ENCODE data around the gene WDR55.
"Not testable (repeated sequence)": the region's sequence is repeated elsewhere in the genome, so short reads cannot be mapped to it uniquely, and the experiment has no call there.

The WDR55 gene, protein sequence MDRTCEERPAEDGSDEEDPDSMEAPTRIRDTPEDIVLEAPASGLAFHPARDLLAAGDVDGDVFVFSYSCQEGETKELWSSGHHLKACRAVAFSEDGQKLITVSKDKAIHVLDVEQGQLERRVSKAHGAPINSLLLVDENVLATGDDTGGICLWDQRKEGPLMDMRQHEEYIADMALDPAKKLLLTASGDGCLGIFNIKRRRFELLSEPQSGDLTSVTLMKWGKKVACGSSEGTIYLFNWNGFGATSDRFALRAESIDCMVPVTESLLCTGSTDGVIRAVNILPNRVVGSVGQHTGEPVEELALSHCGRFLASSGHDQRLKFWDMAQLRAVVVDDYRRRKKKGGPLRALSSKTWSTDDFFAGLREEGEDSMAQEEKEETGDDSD

DNA sequence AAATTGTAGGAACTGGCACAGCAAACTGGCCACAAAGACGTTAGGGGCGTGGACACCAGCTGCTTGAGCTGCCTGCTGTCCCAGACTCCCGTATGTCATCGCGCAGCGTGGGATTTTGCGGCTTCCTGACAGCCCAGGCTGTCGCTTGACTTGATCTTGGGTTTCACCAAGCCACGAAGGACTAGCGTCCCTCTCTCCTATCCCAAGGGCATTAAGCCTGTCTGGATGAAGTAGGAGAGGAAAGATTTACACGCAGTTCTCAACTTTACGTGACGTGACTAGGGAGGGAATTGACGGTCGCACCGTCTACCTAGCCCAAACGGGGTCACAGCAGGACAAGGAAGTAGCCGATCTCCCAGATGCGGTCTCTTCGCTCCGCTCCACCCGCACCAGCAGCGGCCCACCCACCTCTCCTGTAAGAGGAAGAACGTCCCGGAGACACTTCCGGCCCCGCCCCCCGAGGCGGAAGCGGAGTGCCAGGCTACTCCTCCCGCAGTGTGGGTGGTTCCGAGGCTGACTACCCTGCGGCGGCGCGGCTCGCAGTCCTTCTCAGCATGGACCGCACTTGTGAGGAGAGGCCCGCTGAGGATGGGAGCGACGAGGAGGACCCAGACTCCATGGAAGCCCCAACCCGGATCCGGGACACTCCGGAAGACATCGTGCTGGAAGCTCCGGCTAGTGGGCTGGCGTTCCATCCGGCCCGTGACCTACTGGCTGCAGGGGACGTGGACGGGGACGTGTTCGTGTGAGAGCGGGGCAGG lies at the start of gene WDR55:
TSS of gene WDR55 (plus strand) at position 546 of the 761 bp plus-strand sequence. CDS start at position 555, 9 bp downstream.
- peak; percentile 80 for DNase-seq

DNA sequence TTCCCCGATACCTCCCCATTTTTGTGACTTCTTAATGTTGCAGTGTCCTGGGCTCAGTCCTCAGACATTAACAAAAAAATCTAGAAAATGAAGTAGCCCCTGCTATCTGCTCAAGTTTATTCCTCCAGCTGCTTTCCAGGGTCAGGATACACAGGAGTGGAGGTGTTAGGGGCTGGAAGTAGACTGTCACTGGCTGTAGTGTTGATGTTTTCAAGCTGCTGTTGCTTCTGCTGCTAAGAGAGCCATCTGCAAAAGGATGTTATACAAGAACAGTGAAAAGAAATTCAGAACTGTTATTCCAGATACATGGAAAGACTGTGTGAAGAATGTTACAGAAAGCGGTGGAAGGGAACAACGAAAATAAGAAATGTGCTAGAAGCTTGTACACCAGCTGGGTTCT lies 42.4 kb upstream of the WDR55 start:
- DNase-seq: no peak

DNA sequence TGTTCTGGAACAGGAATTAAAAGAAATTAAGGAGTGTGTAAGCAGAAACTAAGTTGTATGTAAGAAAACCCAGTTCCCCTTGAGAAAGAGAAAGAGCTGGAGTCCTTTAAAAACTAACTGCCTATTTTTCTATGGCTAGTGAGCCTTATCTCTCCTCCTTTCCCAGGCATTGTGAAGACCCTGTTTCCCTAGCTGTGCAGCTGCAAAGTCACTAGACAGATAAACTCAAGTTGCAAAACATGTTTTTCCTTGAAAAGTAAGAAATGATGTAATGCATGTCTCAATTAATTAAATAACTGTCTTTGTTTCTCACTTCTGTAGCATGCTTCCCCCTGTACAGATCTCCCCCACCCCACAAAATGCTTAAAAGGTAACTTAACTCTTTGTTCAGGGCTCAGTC lies 41.6 kb upstream of the WDR55 start:
- not testable (repeated sequence) for DNase-seq

DNA sequence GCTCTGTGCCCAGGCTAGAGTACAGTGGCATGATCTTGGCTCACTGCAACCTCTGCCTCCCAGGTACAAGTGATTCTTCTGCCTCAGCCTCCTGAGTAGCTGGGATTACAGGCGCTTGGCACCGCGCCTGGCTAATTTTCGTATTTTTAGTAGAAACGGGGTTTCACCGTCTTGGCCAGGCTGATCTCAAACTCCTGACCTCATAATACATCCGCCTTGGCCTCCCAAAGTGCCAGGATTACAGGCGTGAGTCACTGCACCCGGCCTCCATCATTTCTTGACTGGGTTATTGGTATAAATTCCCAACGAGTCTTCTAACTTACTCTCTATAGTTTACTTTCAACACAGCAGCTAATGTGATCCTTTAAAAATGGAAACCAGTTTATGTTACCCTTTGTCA lies 39.8 kb upstream of the WDR55 start:
- not testable (repeated sequence) for DNase-seq

GRCh38 chr5:140627972-140628371 lies 36.7 kb upstream of the WDR55 start:
- no peak for DNase-seq

GRCh38 chr5:140628711-140629110 lies 36.0 kb upstream of the WDR55 start:
- DNase-seq: no peak

DNA sequence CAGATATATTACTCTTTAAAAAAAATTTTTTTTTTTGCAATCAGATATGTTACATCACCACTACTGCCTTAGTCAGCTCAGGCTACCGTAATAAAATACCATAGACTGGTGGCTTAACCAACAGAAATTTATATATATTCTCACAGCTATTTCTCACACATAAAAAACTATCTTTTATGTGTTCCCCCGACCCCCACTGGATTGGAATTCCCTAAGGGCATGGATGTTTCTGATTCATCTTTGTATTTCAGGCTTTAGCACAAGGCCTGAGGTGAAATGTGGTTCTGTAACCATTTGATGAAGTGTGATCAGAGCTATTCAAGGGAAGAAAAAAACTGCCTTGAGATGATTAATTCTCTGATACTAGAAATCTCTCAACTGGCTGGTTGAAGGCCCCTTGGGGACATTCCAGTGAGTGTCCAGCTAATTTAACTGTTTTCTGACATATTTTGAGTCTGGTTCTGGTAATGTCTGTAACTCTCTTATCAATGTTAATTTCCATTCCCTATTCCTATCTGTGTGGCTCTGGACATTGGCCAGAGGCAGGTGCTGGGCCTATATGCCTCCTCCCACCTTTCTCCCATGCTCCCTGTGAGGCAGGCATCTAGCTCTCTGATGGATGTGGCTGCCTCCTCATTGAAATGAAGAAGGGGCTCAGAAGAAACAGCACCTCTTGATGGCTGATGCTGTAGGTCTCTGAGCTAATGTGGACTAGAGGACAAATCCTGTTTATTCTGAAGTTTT lies 34.2 kb upstream of the WDR55 start:
- no peak for DNase-seq

DNA sequence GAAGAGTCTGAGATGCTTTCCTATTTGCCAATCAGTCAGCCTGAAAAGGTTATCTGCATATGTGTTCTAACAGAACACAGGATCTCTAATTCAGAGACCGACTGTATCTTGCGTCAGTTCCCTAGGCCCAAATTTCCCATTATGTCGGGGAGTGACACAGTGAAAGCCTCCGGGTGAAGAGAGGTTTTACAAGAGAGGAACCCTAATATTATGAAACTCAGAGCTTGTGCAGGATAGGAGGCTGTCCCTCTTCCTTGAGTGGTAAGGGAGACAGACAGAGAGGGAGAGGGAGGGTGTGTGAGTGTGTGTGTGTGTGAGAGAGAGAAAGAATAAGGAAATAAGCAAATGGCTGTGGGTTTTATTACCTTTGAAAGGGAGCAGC lies 33.7 kb upstream of the WDR55 start:
- no peak for DNase-seq

- peak; percentile 25 for DNase-seq
Observed at GRCh38 chr5:140631831-140632365, 32.8 kb upstream of the WDR55 start.

DNA sequence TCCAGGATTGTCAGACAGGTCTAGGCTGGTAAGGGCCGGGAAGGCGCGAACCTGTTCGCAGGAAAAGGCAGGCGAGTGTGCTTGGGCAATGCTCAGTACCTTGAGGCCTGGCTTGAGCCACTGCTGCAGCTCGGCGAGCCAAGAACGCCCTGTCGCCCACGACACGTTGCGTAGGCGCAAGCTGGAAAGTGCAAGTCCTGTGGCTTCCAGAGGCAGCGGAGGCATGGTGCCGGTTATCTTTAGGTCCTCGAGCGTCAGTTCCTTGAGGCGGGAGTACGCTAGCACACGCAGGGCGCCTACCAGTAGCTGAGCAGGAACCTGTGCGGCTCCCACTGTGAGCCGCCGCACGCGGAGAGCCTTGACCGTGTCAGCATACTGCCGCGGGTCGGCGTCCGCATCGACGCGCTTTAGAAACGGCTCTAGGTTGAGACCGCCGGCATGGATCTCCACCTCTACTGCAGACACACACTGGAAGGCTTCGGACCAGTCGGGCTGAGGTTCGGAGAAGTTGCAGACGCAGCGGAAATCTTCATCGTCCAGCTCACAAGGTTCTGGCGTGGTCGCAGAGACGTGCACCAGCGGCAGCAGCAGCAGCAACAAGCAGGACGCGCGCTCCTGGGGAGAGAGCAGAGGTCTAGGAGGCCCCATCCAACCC lies 32.2 kb upstream of the WDR55 start:
- peak; percentile 25 for DNase-seq

DNA sequence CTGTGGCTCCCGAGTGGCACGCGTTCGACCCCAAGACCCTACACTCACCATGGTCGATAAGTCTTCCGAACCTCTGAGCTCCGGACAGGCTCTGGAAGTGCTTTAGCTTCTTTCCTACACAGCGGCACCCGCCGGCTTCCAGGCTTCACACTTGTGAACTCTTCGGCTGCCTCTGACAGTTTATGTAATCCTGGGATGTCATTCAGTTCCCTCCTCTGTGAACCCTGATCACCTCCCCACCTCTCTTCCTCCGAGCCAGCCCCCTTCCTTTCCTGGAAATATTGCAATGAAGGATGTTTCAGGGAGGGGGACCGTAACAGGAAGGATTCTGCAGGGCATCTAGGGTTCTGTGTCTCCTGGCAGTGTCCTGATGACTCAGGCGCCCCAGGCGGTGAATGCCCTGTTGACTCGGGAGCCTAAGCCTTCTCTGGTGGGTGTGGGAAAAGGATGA lies 31.7 kb upstream of the WDR55 start, which contains the start of gene CD14:
TSS of gene CD14 (minus strand) at position 155 of the 451 bp plus-strand sequence. CDS start at position 51, 104 bp downstream.
- no peak for DNase-seq

GRCh38 chr5:140633501-140633900 lies 31.2 kb upstream of the WDR55 start:
- DNase-seq: no peak

- no peak for DNase-seq
Observed at GRCh38 chr5:140634103-140634502, 30.6 kb upstream of the WDR55 start.

- DNase-seq: no peak
Observed at GRCh38 chr5:140635291-140636257, 29.1 kb upstream of the WDR55 start.

- no peak for DNase-seq
Observed at GRCh38 chr5:140637371-140638100, 27.2 kb upstream of the WDR55 start.

GRCh38 chr5:140638898-140639147 lies 25.9 kb upstream of the WDR55 start:
- not testable (repeated sequence) for DNase-seq

GRCh38 chr5:140639148-140639981 lies 25.3 kb upstream of the WDR55 start, which contains the start of gene TMCO6:
TMCO6 (plus strand) TSS chr5:140639451; CDS start chr5:140639528, 77 bp downstream.
- peak; percentile 80 for DNase-seq

DNA sequence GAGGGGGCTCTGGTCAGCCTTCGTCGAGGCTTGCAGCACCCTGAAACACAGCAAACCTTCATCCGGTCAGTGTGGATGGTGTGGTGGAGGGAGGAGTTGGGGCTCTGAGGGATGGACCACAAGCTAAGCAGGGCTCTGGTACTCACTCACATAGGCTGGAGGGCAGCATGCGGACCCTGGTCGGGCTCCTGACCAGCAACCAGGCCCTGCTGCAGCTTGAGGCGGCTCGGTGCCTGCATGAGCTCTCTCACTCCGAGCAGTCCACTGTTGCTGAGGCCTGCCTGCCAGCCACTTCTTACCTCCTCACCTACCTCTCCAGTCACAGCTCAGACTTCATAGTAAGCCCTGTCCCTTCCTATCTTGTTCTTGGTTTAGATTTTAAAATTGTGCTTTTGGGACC lies 23.0 kb upstream of the WDR55 start:
- no peak for DNase-seq

DNA sequence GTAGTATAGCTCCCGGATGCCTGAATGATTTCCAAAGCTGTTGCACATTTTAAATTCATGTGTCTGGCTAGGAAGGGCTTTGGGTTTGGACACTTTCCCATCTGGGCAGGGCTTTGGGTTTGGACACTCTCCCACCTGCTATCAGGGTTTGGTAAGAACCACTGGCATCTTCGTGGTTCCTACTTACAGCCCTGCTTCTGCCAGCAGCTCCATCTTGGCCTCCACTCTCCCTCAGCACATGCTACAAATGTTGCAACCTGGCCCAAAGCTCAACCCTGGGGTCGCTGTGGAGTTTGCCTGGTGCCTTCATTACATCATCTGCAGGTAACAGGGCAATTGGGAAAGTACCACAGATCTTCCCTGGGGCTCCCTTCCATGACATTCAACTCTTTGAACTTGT lies 22.0 kb upstream of the WDR55 start:
- no peak for DNase-seq

DNA sequence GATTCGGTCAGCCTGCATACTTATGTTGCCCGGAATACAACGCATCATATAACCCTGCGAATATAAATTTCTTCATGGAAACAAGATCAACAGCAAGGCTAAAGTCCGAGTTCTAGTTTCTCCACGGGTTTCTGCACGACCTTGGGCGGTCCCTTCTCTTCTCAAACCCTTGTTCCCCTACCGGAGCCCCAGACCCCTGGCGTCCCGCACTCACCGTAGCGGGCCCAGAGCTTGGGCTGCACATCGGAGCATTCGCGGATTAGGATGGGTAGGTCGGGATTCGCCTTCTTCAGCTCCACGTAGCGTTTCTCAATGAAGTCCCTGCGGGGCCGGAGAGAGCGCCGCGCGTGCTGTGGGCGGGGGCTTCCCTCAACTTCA lies 17.7 kb upstream of the WDR55 start:
- no peak for DNase-seq

Data from NCI-H2227 treated with DMSO at 0.1 percent for 48 hours (cell line).